Brain microvascular endothelial cell (primary cell): ENCODE measurements around the gene CPVL.

Experiments
- DNase-seq: peaks from one replicate; pipeline ENCODE4 v3.0.0-alpha.2; 2020
- H3K27ac ChIP-seq: fragments of 250-450 bp; sonication (Bioruptor Pico); 2 replicates; pipeline ENCODE4 v1.5.1; 2020; ENCODE audit warnings: mild to moderate bottlenecking, moderate library complexity
- H3K27me3 ChIP-seq: fragments of 250-450 bp; sonication (Bioruptor Pico); replicated peaks from 2 replicates; pipeline ENCODE4 v1.5.1; 2020; ENCODE audit warnings: mild to moderate bottlenecking
- H3K36me3 ChIP-seq: fragments of 250-450 bp; sonication (Bioruptor Pico); replicated peaks from 2 replicates; pipeline ENCODE4 v1.5.1; 2020; ENCODE audit warnings: mild to moderate bottlenecking
- H3K4me3 ChIP-seq: 2 replicates; pipeline ENCODE4 v1.5.1; 2011; ENCODE audit warnings: low read depth, mild to moderate bottlenecking, control low read depth, low read length, moderate library complexity
- in situ Hi-C: cut with HindIII; loops from 2 replicates; pipeline ENCODE4 v1.10.0; 2017; ENCODE audit warnings: low sequenced_read_pairs, low pct_ligation_motif_present
- TF ChIP-seq, protein P1 (sequence below): IDR thresholded peaks from 2 replicates; pipeline ENCODE4 v1.5.1; 2011; ENCODE audit warnings: low read depth, mild to moderate bottlenecking, moderate library complexity, low read length, control low read depth, inconsistent platforms; ENCODE audit errors: missing control alignments

CPVL gene

DNA sequence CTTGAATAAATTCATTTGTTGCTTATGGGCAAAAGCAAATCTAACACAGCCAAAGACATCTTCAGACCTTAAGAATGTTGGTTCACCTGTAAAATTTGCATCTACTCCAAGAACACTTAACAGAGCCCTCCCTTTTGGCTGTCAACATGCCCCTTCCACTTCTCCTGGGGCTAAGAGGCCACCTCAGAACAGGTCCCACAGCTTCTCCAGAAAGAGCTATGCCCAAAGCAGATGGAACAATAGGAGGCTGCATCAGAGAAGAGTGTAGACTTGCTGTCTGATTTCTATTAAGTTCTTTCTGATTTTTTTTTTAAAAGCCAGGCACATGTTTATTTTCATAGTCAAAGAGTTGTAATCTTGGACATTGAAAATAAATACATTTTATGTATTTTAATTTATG lies 162.1 kb downstream of the CPVL start:
- TF ChIP-seq, protein P1, sequence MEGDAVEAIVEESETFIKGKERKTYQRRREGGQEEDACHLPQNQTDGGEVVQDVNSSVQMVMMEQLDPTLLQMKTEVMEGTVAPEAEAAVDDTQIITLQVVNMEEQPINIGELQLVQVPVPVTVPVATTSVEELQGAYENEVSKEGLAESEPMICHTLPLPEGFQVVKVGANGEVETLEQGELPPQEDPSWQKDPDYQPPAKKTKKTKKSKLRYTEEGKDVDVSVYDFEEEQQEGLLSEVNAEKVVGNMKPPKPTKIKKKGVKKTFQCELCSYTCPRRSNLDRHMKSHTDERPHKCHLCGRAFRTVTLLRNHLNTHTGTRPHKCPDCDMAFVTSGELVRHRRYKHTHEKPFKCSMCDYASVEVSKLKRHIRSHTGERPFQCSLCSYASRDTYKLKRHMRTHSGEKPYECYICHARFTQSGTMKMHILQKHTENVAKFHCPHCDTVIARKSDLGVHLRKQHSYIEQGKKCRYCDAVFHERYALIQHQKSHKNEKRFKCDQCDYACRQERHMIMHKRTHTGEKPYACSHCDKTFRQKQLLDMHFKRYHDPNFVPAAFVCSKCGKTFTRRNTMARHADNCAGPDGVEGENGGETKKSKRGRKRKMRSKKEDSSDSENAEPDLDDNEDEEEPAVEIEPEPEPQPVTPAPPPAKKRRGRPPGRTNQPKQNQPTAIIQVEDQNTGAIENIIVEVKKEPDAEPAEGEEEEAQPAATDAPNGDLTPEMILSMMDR: no peak
- H3K27me3 ChIP-seq: no peaks in the 10 kb centered on the region
- DNase-seq: no peak
- H3K4me3 ChIP-seq: no peak overlapping the region
- H3K36me3 ChIP-seq: no peaks in the 10 kb centered on the region
- in situ Hi-C loops: no loop called here
- no peak overlapping the region for H3K27ac ChIP-seq

DNA sequence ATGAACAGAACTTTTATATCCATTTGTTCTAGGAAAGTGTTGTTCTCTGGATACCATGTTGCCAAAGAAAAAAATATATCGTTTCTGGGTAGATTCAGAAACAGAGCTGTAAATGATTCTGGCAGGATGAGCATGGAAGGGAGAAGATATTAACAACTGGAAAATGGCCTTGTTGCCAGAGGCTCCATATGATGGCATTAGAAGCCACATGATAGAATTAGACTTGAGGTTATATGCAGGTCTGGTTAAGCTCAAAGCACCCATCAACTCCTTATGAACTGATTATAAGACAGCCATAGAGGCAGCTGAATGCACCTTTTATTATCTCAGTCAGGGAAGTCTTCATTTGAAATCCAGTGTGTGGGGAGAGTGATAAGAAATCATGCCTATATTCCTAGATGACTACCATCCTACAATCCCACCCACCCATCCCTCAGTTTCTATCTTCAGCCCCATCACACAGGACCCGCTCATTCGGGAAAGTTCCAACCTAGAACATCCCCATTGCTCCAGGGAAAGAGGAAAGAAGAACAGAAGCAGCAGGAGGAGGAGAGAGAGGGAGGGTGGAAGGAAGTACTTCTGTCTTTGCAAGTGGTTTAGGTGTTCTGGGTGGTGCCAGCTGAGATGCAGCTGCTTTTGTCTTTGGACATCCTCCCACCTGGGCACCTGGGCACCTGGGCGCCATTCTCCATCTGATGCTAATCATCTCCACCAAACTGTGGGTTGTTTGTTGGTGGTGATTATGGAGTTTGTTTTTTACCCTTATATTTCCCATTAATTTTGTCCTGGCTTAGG lies 162.7 kb downstream of the CPVL start:
- in situ Hi-C loops: no loop called here
- DNase-seq: no peak
- H3K27ac ChIP-seq: no peak overlapping the region

DNA sequence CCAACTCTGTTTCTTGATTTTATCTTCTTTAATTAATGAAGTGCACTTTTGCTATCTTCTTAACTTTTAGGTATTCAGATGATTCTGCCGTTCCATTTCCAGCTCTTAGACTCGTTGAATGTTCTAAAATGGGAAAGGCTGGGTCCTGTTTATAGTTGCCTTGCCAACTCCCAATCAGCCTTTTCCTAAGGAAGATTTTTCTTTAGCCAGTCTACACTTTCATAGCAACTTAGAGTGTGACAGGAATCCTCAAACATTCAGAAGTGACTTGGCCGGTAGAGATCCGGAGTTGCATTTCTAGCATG lies 165.2 kb downstream of the CPVL start:
- no peak for DNase-seq
- in situ Hi-C loops: no loop called here
- TF ChIP-seq, protein P1: no peak
- Histone ChIP-seq H3K36me3 (no peaks in the 10 kb centered on the region), H3K27me3 (no peaks in the 10 kb centered on the region), H3K27ac (no peak overlapping the region), H3K4me3 (no peak overlapping the region)

More for the DNA sequence above, 162.7 kb downstream of the CPVL start:
- H3K4me3 ChIP-seq: no peak overlapping the region
- no peaks in the 10 kb centered on the region for H3K27me3 ChIP-seq
- TF ChIP-seq, protein P1: no peak
- H3K36me3 ChIP-seq: no peaks in the 10 kb centered on the region

DNA sequence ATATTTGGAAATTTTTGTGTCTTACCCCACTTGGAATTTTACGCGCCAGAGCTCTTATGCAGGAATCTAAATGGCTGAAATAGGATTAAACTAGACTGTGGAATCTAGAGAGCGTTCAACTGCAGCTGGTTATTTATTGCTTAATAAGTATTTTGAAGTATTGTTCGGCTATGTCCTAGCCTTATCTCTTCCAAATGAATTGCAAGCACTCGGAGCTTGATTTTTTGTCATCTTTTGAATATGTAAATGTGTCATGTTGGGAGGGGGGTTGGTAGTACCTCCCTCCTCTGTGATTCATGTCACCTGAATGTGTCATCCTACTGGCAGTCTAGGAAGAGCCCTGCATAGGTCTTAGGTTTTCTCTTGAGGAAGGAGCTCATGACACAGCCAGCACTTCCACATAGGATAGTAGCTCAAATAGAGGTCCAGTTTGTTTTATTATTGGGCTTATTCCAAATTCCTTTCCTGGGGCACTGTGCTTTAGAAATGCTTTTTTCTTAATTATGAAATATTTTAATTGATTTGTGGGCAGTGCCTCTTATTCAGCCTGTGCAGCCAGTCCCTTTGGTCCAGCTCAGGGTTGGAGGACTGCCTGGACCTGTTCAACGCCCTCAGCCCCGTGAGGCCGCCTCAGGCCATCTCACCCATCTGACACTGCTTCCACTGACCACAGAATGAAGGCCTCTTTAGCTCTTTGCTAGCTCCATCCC lies 165.7 kb downstream of the CPVL start:
- TF ChIP-seq, protein P1: no peak

DNA sequence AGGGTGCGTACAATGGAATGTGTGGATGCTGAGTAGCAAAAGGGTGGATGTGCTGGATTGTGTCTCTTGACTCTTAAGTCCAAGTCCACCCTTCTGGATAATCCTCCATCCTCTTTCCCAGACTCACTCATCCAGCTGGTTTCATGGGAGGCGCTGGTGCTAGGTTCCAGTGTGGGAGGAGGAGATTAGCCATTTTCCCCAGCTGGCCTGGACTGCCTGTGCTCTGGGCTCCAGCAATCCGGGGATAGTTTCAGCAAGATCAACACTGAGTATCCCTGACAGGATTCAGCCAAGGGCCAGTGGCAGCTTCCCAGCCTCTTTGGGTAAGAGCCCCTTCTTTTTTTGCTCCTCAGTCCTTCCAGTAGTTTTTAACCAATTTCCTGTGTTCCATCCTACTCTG lies 166.6 kb downstream of the CPVL start:
- TF ChIP-seq, protein P1: no peak
- Histone ChIP-seq H3K4me3 (no peak overlapping the region), H3K27me3 (no peaks in the 10 kb centered on the region), H3K27ac (no peak overlapping the region), H3K36me3 (no peaks in the 10 kb centered on the region)
- no peak for DNase-seq
- in situ Hi-C loops: no loop called here

More for the DNA sequence above, 165.7 kb downstream of the CPVL start:
- in situ Hi-C loops: no loop called here
- Histone ChIP-seq H3K36me3 (no peaks in the 10 kb centered on the region), H3K27me3 (no peaks in the 10 kb centered on the region), H3K27ac (no peak overlapping the region), H3K4me3 (no peak overlapping the region)
- no peak for DNase-seq

DNA sequence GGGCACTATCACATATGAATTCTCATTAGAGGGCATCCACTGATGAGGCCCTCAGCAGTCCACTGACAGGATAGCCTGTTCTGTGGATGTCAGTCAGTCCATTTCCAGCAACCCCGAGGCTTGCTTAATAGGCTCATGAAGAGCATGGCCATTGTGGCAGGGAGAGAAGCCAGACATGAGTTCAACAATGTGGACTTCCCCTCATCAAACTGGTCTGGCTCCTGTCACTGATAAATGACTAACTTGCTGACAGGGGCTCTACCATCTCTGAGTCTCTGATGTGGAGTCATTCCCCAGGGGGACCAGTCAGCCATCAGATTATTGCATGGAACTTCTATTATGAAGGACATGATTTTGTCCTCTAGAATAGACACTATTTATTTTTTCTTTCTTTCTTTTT lies 168.5 kb downstream of the CPVL start:
- no peak for DNase-seq
- H3K4me3 ChIP-seq: no peak overlapping the region
- TF ChIP-seq, protein P1: no peak
- H3K27me3 ChIP-seq: no peaks in the 10 kb centered on the region
- in situ Hi-C loops: no loop called here
- H3K36me3 ChIP-seq: no peaks in the 10 kb centered on the region
- no peak overlapping the region for H3K27ac ChIP-seq
